Measurements from ENCODE around the gene KLF12. TPM values are rescaled to one million over a fixed set of nuclear protein-coding genes. Genes with fewer than 3 reads are reported as not detected.

KLF12 gene
- polyA plus RNA-seq, 1 experiment = 29.3 TPM

DNA sequence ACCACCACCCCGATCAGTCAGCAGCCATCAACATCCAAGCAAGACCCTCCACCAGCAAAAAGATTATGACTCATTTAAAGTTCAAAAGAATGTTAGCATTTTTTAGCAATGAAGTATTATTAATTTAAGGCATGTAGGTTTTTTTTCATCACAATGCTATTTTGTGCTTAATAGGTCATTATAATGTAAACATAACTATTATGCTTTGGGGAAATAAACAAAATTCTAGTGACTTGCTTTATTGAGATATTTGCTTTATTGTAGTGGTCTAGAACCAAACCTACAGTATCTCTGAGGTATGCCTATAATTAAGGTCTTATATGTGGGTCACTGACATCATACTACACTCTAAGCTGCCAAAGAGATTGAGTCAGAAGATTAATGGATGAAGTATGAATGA, 20.0 kb downstream of the KLF12 start:
- TF ChIP-seq, protein P1, sequence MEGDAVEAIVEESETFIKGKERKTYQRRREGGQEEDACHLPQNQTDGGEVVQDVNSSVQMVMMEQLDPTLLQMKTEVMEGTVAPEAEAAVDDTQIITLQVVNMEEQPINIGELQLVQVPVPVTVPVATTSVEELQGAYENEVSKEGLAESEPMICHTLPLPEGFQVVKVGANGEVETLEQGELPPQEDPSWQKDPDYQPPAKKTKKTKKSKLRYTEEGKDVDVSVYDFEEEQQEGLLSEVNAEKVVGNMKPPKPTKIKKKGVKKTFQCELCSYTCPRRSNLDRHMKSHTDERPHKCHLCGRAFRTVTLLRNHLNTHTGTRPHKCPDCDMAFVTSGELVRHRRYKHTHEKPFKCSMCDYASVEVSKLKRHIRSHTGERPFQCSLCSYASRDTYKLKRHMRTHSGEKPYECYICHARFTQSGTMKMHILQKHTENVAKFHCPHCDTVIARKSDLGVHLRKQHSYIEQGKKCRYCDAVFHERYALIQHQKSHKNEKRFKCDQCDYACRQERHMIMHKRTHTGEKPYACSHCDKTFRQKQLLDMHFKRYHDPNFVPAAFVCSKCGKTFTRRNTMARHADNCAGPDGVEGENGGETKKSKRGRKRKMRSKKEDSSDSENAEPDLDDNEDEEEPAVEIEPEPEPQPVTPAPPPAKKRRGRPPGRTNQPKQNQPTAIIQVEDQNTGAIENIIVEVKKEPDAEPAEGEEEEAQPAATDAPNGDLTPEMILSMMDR (IDR thresholded peaks at IDR 0.05; ENCODE audit: low read depth, low read length) = no peak
- DNase-seq (ENCODE audit: low read depth, low spot score) = no peak
- peaks cover 5% of the 10 kb centered on the region for H3K9me3 ChIP-seq (ENCODE audit: control insufficient read depth, insufficient read depth, low read length)
- no peaks in the 10 kb centered on the region for H3K27me3 ChIP-seq (ENCODE audit: control insufficient read depth, insufficient read depth, low read length)
- no peak overlapping the region for H3K4me3 ChIP-seq (ENCODE audit: low read depth, low read length)
- ChIA-PET POLR2A (no interaction called here), CTCF (no interaction called here)
- H3K27ac ChIP-seq (ENCODE audit: low read depth, low read length) = no peak overlapping the region

DNA sequence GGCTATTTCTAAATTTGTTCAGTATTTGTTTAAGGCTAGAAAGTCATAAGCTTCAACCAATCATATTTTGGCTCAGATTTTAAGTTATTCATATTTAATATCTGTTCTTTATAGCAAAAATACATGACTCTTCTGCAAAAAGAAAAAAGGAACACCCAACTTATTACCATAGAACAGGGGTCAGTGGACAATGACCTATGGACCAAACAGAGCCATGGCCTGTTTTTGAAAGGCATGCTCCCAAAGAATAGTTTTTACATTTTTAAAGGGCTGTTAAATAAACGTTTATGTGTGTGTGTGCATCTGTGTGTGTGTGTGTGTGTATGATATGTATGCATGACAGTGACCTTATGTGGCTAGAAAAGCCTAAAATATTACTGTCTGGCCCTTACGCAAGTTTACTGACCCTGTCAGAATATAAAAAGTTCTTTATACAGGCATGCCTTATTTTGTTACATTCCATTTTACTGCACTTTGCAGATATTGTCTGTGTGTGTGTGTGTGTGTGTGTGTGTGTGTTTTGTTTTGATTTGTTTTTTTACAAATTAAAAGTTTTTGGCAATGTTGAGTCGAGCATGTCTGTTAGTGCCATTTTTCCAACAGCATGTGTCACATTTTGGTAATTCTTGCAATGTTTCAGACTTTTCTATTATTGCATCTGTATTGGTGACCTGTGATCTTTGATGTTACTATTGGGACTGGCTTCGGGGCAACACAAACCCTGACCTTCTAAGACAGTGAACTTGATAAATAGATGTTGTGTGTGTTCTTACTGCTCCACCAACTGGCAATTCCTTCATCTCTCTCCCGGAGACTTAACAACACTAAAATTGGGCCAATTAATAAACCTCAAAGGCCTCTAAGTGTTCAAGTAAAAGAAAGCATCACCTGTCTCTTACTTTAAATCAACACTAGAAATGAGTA, 22.0 kb downstream of the KLF12 start:
- TF ChIP-seq, protein P1 (IDR thresholded peaks at IDR 0.05; ENCODE audit: low read depth, low read length) = no peak
- ChIA-PET POLR2A (no interaction called here), CTCF (no interaction called here)
- Histone ChIP-seq H3K4me3 (ENCODE audit: low read depth, low read length) (no peak overlapping the region), H3K27me3 (ENCODE audit: control insufficient read depth, insufficient read depth, low read length) (no peaks in the 10 kb centered on the region), H3K9me3 (ENCODE audit: control insufficient read depth, insufficient read depth, low read length) (no peaks in the 10 kb centered on the region), H3K27ac (ENCODE audit: low read depth, low read length) (no peak overlapping the region)
- DNase-seq (ENCODE audit: low read depth, low spot score) = no peak

DNA sequence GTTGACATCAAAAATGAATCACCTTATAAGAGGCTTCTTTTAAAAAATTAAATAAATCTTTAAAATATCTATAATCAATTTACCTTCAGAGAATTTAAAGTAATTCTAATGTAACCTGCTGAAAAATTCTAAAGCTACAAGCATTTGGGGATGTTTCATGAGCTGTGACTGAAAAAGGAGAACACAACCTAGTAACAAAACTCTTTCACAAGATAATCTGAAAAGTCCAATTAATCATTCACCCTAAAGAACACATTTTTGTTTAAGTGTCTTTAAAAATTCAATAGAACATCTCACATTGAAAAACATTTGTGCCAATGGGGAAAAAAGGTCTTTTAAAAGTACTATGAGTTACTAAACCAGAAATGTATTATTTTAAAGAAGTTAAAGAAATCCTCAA, 22.8 kb downstream of the KLF12 start:
- POLR2A ChIA-PET = no interaction called here
- Histone ChIP-seq H3K9me3 (ENCODE audit: control insufficient read depth, insufficient read depth, low read length) (no peaks in the 10 kb centered on the region), H3K27me3 (ENCODE audit: control insufficient read depth, insufficient read depth, low read length) (no peaks in the 10 kb centered on the region), H3K27ac (ENCODE audit: low read depth, low read length) (no peak overlapping the region), H3K4me3 (ENCODE audit: low read depth, low read length) (no peak overlapping the region)
- CTCF ChIA-PET = no interaction called here
- DNase-seq (ENCODE audit: low read depth, low spot score) = no peak
- TF ChIP-seq, protein P1 (IDR thresholded peaks at IDR 0.05; ENCODE audit: low read depth, low read length) = no peak

DNA sequence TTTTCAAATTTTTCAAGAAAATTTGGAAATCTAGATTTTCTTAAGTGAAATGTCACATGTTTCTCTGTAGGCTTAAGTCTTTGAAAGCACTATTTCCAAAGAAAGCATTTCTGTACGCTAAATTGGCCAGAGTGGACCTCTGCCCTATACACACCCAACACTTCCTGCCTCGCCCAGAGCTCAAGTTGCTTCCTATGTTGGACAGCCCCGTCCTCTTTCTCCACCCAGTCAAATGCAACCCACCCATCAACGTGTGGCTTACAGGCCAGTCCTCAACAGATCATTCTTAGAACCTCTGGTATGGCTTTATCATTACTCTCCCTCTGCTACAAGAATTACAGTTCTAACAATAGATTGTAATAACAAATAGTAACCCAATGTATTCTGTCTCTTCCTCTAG, 24.2 kb downstream of the KLF12 start:
- Histone ChIP-seq H3K27me3 (ENCODE audit: control insufficient read depth, insufficient read depth, low read length) (no peaks in the 10 kb centered on the region), H3K9me3 (ENCODE audit: control insufficient read depth, insufficient read depth, low read length) (no peaks in the 10 kb centered on the region), H3K27ac (ENCODE audit: low read depth, low read length) (no peak overlapping the region), H3K4me3 (ENCODE audit: low read depth, low read length) (no peak overlapping the region)
- no peak for DNase-seq (ENCODE audit: low read depth, low spot score)
- TF ChIP-seq, protein P1 (IDR thresholded peaks at IDR 0.05; ENCODE audit: low read depth, low read length) = no peak
- ChIA-PET CTCF (no interaction called here), POLR2A (no interaction called here)

DNA sequence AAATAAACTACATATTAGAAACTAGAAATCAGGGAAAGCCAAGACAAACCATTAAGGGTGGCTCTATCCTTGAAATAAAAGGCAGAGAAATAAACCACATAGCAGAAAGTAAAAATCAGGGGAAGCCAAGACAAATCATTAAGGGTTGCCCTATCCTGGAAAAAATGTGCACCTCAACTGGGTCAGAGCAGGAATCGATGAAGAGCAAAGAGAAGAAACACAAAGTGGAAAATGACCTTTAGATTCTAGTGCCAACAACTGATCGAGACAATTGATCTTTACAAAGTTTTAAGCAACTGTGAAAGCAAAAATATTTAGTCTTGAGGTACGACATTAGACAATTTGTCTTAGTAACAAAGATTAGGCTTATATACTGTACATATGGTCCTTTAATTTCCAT, 26.6 kb downstream of the KLF12 start:
- Histone ChIP-seq H3K4me3 (ENCODE audit: low read depth, low read length) (no peak overlapping the region), H3K27me3 (ENCODE audit: control insufficient read depth, insufficient read depth, low read length) (no peaks in the 10 kb centered on the region), H3K27ac (ENCODE audit: low read depth, low read length) (no peak overlapping the region), H3K9me3 (ENCODE audit: control insufficient read depth, insufficient read depth, low read length) (no peaks in the 10 kb centered on the region)
- DNase-seq (ENCODE audit: low read depth, low spot score) = no peak
- CTCF ChIA-PET = no interaction called here
- TF ChIP-seq, protein P1 (IDR thresholded peaks at IDR 0.05; ENCODE audit: low read depth, low read length) = no peak
- POLR2A ChIA-PET = no interaction called here
